NOMO-1 (cell line): ENCODE results near the gene BANP.
A peak's percentile ranks its signal among the peaks of the same experiment; 100 is the strongest.
"Not testable (repeated sequence)": the region's sequence is repeated elsewhere in the genome, so short reads cannot be mapped to it uniquely, and the experiment has no call there.

Experiments used
- DNase-seq, 2 experiments: peaks; one replicate each; lab custom pipeline; 2025; ENCODE audit not compliant: unreplicated experiment in 2 of 2; lab: John Stamatoyannopoulos, UW

Gene BANP

GRCh38 chr16:87926246-87927194, 24.7 kb upstream of the BANP start:
- no peak for DNase-seq

DNA sequence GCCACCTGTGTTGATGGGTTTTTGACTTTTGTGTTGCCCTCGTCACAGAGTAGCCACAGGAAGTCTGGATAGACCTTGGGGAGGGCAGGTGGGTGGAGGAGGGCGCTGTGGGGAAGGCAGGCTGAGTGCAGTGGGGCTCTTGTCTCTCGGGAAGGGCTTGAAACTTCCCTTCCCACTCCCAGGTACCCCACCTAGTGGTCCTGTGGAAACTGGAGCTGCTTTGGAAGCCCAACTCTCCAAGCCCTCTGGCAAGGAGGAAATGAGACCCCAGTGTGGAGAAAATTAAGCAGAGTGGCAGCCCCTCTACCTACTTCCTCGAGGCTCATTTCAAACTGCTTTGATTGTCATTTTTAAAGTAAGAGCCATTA, 24.1 kb upstream of the BANP start:
- DNase-seq = no peak

- no peak for DNase-seq
These were observed 21.2 kb upstream of the BANP start for GRCh38 chr16:87929986-87930385.

GRCh38 chr16:87930456-87930855, 20.8 kb upstream of the BANP start:
- DNase-seq = no peak

DNA sequence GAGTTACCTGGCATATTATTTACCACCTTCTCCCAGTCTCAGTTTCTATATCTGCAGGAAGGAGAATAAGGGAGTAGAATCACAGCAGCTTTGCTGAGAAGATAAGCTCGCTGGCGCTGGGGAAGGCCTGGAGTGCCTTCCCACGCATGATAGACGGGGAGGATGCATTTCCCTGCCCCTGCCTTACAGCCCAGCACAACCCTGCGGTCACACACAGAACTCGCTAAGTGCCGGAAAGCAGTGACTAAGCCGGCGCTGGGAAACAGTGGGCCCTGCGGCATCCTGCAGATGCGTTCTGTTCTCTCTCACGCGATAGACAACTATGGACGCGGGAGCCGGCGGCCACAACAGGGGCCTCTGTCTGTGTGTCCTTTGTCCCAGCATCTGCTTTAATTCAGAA, 19.7 kb upstream of the BANP start:
- DNase-seq = peak in 1 of 2 experiments; percentile 31

GRCh38 chr16:87932475-87933139, 18.6 kb upstream of the BANP start:
- not testable (repeated sequence) for DNase-seq

DNA sequence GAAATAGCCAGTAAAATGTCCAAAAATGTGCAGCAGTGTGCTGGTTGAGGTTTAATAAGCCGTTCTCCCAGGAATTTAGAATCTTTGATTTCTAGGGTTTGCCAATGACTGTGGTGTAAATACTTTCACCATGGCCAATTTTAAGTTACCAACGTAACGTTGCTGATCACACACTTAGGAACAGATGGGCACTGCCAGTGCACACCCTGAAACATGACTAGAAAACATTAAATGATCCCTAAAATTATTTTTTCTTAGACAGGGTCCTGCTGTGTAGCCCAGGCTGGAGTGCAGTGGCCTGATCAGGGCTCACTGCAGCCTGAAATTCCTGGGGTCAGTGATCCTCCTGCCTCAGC, 18.1 kb upstream of the BANP start:
- no peak for DNase-seq

- DNase-seq = not testable (repeated sequence)
These were observed 16.3 kb upstream of the BANP start for GRCh38 chr16:87934752-87935425.

GRCh38 chr16:87936016-87936374, 15.2 kb upstream of the BANP start:
- DNase-seq = not testable (repeated sequence)

DNA sequence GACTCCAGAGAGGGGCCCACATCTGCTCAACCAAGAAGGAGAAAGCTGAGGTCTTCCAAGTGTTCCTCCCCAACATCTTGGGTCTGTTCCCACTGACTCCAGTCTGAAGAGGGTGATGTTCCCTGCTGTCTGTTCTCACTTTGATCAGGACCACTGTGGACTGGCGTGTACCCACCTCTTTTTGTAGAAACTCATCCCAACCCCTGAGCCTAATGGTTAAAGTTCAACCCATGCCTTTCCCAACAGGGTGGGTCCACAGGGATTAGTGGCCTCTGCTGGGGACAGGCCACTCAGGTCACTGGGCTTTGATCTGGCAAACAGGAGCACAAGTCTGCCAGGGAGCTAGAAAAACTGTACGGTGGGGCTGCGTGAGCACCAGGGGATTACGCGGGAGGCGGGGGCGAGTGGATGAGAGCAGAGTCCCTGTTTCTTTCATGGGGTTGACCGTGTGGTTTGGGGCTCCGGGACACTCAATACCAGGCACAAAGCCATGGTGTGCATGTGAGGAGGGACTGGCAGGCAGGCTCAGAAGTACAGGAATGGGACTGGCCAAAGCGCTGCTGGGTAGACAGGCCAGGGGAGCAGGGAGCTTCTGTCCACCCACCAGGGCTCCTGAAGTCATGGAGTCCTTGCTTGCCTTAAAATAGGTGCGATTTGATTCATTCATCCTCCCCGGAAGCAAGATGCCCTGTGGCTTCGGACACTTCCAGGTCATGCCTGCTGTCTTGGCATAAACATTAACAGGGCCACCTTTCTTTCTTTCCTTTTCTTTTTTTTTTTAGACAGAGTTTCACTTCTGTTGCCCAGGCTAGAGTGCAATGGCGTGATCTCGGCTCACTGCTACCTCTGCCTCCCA, 14.6 kb upstream of the BANP start, which contains the start of gene CA5A:
Gene CA5A, minus strand, starts transcription at position 155 of the 856 bp plus-strand sequence. Its CDS starts 79 bp downstream, at position 76.
- no peak for DNase-seq

DNA sequence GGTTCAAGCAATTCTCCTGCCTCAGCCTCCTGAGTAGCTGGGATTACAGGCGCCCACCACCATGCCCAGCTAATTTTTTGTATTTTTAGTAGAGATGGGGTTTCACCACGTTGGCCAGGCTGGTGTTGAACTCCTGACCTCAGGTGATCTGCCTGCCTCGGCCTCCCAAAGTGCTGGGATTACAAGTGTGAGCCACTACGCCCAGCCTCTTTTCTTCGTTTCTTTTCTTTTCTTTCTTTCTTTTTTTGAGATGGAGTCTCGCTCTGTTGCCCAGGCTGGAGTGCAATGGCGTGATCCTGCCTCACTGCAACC, 14.0 kb upstream of the BANP start:
- not testable (repeated sequence) for DNase-seq

DNA sequence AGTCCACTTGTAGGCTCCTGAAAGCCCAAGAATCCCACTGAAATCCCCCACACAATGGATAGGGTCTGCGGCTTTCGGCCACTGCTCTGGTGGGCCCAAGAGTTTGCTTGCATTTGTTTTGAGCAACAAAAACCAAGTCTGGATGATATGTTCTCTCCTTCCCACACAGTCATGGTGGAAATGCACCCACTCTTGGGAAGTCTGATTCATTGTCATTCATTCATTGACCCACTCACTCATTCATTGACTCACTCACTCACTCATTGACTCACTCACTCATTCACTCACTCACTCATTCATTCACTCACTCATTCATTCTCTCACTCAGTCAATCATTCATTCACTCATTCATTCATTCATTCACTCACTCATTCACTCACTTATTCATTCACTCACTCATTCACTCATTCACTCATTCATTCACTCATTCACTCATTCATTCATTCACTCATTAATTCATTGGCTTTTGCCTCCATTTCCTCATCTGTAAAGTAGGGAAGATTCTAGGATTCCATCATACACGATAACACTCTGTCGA, 12.8 kb upstream of the BANP start:
- no peak for DNase-seq

GRCh38 chr16:87939562-87940423, 11.4 kb upstream of the BANP start:
- DNase-seq = no peak

DNA sequence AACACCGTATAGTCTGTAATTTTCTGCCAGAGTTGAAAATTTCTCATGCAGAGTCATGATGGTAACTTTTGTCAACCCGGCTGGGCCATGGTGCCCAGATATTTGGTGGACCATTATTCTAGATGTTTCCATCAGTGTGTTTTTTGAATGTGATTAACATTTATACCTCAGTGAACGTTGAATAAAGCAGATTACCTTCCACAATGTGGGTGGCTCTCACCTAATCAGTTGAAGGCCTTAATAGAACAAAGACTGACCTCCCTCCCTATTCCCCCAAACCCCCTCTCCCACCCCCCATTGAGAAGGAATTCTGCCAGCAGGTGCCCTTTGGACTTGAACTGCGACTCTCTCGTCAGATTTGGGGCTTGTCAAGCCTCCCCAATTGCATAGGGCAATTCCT, 8.6 kb upstream of the BANP start:
- DNase-seq = no peak

DNA sequence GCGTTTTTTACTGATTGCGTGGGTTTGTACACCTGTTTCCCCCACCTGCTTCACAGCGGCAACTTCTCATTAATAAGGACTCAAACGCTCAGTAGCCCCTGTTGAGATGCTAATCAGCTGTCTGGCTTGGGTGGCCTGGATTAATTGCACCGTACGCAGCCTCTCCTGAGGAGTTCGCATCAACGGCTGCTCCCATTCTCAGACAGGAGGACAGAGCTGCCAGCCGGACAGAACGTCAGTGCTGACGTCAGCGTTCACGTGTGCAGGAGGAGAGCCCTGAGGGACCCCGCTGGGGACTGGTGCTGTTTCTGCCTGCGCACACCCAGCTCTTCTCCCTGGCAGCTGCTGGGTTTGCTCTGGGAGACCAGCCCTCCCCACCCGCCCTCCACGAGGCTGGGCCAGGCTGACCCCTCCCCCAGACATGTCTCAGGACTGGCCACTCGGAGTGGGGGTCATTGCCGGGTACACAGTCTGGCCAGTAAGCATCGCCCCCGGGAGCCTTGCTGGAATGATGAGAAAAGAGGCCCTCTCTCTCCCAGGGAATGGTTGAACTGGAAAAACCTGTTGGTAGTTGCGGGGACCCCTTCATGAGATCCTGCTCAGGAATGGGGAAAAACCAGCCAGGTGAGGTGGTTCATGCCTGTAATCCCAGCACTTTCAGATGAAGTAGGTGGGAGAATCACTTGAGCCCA, 5.7 kb upstream of the BANP start:
- DNase-seq = no peak

GRCh38 chr16:87946596-87947347, 4.5 kb upstream of the BANP start:
- DNase-seq = no peak

DNA sequence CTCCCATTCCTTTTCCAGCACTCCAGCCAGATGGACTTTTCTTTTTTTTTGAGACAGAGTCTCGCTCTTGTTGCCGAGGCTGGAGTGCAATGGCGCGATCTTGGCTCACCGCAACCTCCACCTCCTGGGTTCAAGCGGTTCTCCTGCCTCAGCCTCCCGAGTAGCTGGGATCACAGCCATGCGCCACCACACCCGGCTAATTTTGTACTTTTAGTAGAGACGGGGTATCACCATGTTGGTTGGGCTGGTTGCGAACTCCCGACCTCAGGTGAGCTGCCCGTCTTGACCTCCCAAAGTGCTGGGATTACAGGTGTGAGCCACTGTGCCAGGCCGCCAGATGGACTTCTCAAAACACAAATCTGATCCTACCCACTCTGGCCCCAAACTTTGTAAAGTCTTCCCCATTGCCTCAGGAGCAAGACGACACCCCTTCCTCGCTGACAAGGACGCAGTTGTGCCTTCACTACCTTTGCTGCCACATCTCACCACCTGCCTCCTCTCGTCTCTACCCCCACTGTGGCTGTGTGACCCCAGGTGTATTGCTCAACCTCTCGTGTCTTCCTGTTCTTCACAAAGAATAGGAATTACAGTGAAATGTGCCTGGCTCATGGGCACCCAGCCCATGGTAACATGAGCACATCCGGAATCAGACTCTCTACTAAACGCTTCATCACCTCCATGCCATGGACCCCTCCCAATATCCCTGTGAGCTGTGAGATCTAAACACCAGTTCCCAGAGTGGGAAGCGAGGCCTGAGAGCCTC, 3.7 kb upstream of the BANP start:
- no peak for DNase-seq

GRCh38 chr16:87948119-87948545, 3.1 kb upstream of the BANP start:
- peak; percentile 24 to 63 for DNase-seq
